Ovary (tissue), 3 donors: ENCODE measurements around the gene SSC5D.

ENCODE experiments used
- EP300 ChIP-seq: sonication (generic); formaldehyde crosslinking; IDR thresholded peaks from one replicate; pipeline ENCODE4 v1.6.1; 2017; ENCODE audit warnings: antibody characterized with exemption
- POLR2A ChIP-seq: fragments of 450-650 bp; IDR thresholded peaks from one replicate; pipeline ENCODE4 v1.6.1; 2017; ENCODE audit warnings: antibody characterized with exemption, mild to moderate bottlenecking, moderate library complexity
- TF ChIP-seq, protein P1 (sequence below), 3 donors: fragments of 450-650 bp in 2 of 3; fragments of 200-600 bp in 1 of 3; IDR thresholded peaks; one replicate each; pipeline versions ENCODE4 v1.5.1 to v1.8.0; 2016 to 2022; ENCODE audit warnings: antibody characterized with exemption in 3 of 3, mild to moderate bottlenecking in 1 of 3
- donor health status: DM: no; HTN: no; CAD: no.

- TF ChIP-seq POLR2A, result no peak
- TF ChIP-seq, protein P1, sequence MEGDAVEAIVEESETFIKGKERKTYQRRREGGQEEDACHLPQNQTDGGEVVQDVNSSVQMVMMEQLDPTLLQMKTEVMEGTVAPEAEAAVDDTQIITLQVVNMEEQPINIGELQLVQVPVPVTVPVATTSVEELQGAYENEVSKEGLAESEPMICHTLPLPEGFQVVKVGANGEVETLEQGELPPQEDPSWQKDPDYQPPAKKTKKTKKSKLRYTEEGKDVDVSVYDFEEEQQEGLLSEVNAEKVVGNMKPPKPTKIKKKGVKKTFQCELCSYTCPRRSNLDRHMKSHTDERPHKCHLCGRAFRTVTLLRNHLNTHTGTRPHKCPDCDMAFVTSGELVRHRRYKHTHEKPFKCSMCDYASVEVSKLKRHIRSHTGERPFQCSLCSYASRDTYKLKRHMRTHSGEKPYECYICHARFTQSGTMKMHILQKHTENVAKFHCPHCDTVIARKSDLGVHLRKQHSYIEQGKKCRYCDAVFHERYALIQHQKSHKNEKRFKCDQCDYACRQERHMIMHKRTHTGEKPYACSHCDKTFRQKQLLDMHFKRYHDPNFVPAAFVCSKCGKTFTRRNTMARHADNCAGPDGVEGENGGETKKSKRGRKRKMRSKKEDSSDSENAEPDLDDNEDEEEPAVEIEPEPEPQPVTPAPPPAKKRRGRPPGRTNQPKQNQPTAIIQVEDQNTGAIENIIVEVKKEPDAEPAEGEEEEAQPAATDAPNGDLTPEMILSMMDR (IDR thresholded peaks at IDR 0.05), result no peak
- TF ChIP-seq EP300, result no peak
Observed at GRCh38 chr19:55464662-55465054, 23.6 kb upstream of the SSC5D start, which contains the start of gene C19orf85.
